NCI-H1417 treated with DMSO at 0.1 percent for 48 hours (cell line): Measurements from ENCODE around the gene CDK7.

Experiments
- DNase-seq: peaks from one replicate; lab custom pipeline; 2025; lab: John Stamatoyannopoulos, UW

The CDK7 gene

DNA sequence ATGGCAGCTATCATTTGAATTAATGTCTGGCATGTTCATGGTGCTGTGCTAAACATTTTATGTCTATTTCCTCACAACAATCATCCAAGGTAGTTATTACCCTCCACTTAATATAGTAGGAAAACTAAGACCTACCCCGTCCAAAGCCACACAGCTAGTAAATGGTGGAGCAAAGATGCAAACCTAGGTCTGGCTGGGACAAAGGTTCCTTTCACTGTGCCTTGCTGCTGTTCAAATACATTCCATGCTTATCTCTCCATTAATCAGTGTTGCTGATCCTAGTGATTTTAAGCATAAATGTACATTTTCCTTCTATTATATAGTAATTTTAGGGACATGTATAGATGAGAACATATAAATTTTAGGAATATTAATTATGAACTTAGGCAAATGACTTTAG lies 59.2 kb downstream of the CDK7 start:
- DNase-seq, result no peak

DNA sequence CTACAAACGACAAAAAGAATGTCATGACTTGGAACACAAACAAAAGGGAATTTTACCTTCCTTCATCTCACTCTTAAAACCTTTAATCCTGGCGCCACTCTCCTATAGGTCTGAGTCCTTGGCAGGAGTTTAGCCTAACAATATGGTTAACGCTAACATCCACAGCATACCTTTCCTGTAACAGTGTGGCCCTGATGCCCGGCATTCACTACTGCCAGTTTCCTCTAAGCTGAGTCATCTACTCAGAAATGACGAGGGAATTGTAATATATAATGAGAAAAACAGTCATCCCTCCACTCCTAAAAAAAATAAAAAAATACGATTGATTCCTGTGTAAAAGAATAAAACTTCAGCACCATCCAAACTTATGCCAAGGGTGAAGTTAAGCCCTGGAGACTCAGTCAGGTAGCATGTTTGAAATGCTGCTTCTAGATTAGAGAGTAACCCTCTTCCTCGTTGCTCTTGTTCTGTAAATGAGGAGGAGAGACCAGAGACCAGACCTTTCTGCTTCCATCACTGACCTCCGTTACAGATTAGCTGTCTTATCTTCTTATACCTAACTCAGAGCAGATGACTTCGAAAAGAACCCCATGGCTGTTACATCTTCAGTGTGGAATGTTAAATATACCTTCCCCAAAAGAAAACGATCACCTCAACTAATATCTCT lies 60.5 kb downstream of the CDK7 start:
- no peak for DNase-seq

DNA sequence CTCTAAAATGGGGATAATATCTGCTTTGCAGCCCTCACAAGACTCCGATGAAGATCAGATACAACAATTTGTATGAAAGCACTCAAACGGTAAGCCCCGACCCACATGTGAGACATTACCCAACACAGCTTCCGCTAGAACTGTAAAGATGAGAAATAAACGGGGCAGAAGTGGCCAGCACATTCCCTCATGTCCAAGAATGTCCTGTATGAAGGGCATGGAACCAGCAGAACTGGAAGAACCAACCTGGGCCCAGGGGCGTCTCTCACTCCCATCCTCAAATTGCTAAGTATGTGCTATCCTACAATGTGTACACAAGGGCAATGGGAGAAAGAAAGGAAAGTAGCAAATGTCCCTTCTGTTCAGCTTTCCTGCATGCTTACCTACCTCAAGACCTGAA lies 64.9 kb downstream of the CDK7 start:
- no peak for DNase-seq

DNA sequence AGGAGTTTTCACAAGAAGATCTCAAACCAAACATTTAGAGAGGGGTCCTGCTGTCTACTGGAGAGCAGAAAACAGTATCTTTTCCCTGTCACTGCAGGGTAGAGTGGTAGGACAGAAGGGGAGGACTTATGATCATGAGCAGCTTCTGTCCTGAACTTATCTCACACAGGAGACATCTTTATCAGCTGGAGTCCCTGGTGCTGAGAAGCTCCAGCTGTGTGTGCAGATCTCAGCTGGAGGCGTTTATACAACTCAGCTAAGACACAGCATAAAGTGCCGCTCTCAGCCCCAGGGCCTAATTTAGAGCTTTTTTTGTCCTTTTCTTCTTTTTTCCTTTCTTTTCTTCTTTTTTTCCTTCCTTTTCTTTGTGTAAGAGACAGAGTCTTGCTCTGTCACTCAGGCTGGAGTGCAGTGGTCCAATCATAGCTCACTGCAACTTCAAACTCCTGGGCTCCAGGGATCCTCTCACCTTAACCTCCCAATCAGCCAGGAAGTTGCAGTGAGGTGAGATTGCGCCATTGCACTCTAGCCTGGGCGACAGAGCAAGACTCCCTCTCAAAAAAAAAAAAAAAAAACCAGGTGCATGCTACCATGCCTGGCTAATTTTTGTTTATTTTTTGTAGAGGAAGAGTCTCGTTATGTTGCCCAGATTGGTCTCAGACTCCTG lies 66.0 kb downstream of the CDK7 start:
- no peak for DNase-seq

DNA sequence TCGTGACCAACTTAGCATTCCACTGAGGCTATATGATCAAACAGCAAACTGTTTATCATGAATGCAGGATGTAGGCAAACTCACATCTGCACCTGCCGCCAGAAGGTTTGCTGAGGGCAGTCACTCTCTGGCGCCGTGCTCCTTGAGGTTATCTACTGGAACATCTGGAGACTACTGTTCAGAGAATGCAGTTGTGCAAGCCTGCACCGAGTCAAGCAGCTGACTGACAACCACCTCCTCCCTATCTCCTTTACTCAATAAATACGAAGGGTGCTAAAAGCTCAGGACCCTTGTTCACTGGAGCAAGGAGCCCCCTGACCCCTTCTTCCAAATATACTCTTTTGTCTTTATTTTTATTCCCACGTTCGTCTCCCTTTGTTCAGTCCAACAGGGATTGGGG lies 70.8 kb downstream of the CDK7 start:
- DNase-seq, result no peak

DNA sequence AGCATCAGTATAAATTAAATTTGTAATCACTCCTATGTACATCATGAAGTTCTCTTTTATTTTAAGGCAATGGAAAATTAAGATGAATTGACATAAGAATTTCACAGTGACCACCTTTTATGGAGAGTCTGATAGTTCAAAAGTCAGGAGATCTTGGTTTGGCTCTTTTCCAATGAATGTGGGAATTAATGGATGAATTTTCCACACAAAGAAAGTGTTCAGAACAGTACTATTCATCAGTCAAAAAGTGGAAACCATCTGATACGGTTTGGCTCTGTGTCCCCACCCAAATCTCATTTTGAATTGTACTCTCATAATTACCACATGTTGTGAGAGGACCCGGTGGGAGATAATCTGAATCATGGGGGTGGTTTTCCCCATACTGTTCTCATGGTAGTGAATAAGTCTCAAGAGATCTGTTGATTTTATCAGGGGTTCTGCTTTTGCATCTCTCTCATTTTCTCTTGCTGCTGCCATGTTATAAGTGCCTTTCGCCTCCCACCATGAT lies 73.4 kb downstream of the CDK7 start:
- DNase-seq, result no peak

DNA sequence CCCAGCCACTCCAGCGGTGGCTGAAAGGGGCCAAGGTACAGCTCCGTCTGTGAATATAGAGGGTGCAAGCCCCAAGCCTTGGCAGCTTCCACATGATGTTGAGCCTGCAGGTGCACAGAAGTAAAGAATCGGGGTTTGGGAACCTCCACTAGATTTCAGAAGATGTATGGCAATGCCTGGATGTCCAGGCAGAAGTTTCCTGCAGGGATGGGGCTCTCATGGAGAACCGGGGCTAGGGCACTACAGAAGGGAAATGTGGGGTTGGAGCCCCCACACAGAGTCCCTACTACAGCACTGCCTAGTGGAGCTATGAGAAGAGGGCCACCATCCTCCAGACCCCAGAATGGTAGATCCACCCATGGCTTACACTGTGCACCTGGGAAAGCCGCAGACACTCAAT lies 74.7 kb downstream of the CDK7 start:
- no peak for DNase-seq

DNA sequence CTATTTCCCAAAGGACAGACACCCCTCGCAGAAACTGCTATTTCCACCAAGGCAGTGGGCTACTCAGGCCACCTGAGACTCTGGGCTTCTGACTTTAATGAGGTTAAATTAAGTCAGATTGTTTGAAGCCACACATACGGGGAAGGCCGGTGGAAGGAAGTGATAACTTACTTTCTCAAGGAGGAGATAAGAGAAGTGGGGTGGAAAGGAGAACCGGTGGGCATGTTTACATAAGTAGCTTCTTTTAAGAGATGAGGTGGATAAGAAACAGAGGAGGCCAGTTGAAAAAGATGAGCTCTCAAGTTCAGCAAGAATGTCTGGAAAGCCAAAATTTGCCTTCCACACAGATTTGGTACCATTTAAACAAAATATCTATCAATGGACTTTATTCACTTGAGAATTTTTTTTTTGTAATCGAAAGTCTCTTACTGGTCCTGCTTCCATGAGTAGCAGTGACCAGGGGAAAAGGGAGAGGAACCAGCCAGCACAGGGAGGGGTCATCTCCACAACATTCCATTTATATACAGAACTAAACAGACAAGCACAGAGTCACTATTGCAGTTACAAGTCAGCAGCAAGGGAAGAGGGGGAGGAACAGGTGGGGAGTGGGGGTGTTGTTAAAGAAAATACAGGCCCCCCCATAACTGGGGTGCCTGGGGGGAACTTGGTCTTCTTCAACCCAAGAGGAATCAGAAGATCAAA lies 77.9 kb downstream of the CDK7 start:
- DNase-seq, result no peak

DNA sequence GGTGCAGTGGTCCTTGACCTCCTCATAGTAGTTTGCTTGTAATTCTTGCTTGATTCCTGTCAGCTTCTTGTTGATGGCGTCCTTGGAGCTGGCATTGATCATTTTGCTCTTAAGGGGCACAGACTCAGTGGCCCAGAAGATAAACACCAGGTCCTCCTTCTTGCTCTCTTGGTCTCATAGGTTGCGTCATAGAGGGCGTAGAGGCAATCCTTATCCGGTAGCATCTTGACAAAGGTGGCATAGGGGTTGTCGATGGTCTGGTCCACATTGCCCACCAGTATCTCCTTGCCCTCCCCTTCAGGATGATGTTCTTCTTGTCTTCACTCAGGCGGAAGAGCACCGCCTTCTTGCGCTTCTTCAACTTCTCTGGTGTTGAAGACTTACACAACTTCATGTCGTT lies 78.7 kb downstream of the CDK7 start:
- DNase-seq, result no peak

DNA sequence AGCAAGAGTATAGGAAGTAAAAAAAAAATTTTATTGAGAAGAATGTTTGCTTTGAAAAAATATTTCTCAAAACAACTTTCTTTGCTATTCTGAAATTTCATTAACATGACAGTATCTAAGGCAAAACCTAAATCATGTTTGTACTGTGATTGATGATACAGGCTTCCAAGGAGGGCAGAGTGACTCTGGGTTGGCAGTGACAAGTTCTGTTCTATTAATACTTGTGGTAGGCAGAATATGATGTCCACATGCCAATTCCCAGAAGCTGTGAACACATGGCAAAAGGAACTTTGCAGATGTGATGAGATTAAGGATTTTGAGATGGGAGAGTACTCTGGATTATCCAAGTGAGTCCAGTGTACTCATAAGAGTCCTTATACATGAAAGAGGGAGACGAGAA lies 81.3 kb downstream of the CDK7 start:
- no peak for DNase-seq

DNA sequence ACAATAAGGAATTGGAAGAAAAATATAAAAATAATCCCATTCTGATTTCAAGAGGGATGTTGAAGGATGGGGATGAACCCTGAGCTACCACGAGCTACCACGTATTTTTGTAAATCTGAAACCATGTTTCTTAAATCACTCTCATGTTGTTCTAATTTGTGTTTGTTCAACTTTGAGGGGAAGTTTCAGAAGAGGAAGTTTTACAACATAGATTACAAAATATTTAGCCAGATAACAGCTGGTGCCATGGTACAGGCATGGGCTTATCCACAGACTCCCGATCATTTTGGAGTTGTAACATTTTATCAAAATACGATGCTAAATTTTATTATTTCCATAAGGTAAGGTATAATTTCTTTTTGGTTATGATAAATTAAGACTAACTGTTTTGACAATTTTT lies 82.7 kb downstream of the CDK7 start:
- no peak for DNase-seq

DNA sequence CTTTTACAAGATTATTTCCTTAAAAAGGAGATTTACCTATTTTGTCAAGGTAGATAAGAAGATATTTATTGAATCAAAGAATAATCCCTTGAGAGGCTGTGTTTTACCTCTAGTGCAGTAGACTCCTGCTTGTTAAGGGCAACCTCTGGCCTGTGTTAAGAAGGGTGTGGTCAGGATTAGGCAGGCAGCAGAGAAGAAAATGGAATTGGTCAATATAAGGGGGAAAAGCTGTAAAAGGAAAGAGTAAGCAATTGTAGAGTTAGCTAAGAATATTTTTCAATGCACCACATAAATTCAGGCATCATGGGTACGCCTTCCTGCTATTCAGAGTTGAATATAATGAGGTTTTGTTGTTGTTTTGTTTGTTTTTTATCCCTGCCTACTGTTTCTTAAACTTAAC lies 91.7 kb downstream of the CDK7 start:
- no peak for DNase-seq
